Measurements from ENCODE around the gene SGMS1. TPM values are rescaled to one million over a fixed set of nuclear protein-coding genes. Genes with fewer than 3 reads are reported as not detected.

Gene SGMS1
- polyA plus RNA-seq, 1 of the 3 experiments (the other 2 are of a cell fraction): 6.3 TPM

- Histone ChIP-seq H3K9me3 (no peaks in the 10 kb centered on the region), H3K27me3 (ENCODE audit: insufficient read depth) (no peaks in the 10 kb centered on the region), H3K9me2 (no peaks in the 10 kb centered on the region), H4K20me1 (ENCODE audit: insufficient read depth) (no peaks in the 10 kb centered on the region), H3K4me1 (ENCODE audit: control insufficient read depth in 1 of 2, insufficient read depth in 2 of 2, low read depth in 1 of 2, low read length in 1 of 2) (peaks cover 2 to 4% of the 10 kb centered on the region in 2 experiments; a peak in 1 of 4 replicates), H3K36me3 (replicated peaks in 1 of 2; ENCODE audit: control insufficient read depth in 1 of 2, insufficient read depth in 2 of 2, low read length in 1 of 2) (peaks cover 0 to 5% of the 10 kb centered on the region in 2 experiments), H3F3A (replicated peaks; ENCODE audit: insufficient read depth) (peaks cover 3% of the 10 kb centered on the region), H3K9ac (no peak overlapping the region), H3K4me2 (no peak overlapping the region), H3K79me2 (ENCODE audit: insufficient read depth) (no peaks in the 10 kb centered on the region), H2AFZ (ENCODE audit: low read depth) (no peak overlapping the region), H3K27ac (ENCODE audit: low read depth in 2 of 2, low read length in 1 of 2) (no peak overlapping the region), H3K4me3 (ENCODE audit: low read depth in 2 of 2, low read length in 1 of 2) (no peak overlapping the region)
- ChIA-PET POLR2A (no interaction called here), CTCF (no interaction called here)
- DNase-seq: no peak
- 28% methylated on average over 1 of the region's 1 CpG for WGBS (ENCODE audit: low lambda C conversion rate)
- TF ChIP-seq MXI1 (IDR thresholded peaks at IDR 0.05; ENCODE audit: low read depth, low read length) (no peak), RXRA (IDR thresholded peaks at IDR 0.05; ENCODE audit: borderline replicate concordance, low read depth) (no peak), PBX3 (IDR thresholded peaks at IDR 0.05) (no peak), FOXM1 (IDR thresholded peaks at IDR 0.05; ENCODE audit: low read depth) (no peak), NFIC (IDR thresholded peaks at IDR 0.05; ENCODE audit: borderline replicate concordance) (no peak), JUND (IDR thresholded peaks at IDR 0.05) (no peak), SIN3A (IDR thresholded peaks at IDR 0.05; ENCODE audit: borderline replicate concordance, low read depth, low read length) (no peak), IRF3 (IDR thresholded peaks at IDR 0.05; ENCODE audit: low read depth, low read length) (no peak), RCOR1 (IDR thresholded peaks at IDR 0.05; ENCODE audit: low read length) (no peak), RFX5 (IDR thresholded peaks at IDR 0.05; ENCODE audit: low read length) (no peak), EZH2phosphoT487 (IDR thresholded peaks at IDR 0.05; ENCODE audit: borderline replicate concordance, low read depth) (no peak), FOSL2 (IDR thresholded peaks at IDR 0.05; ENCODE audit: borderline replicate concordance, low read depth) (no peak)
These were observed 107.6 kb downstream of the SGMS1 start for GRCh38 chr10:50516171-50516570.

- H3K27me3 ChIP-seq (ENCODE audit: insufficient read depth): no peaks in the 10 kb centered on the region
- no peak overlapping the region for H3K4me2 ChIP-seq
- no peak for DNase-seq
- H3K9me3 ChIP-seq: no peaks in the 10 kb centered on the region
- ChIA-PET POLR2A (no interaction called here), CTCF (no interaction called here)
- H3K9ac ChIP-seq: no peak overlapping the region
- WGBS (ENCODE audit: low lambda C conversion rate): 100% methylated on average over 1 of the region's 2 CpGs
- no peaks in the 10 kb centered on the region for H3K9me2 ChIP-seq
- no peak overlapping the region for H3K27ac ChIP-seq (ENCODE audit: low read depth in 2 of 2, low read length in 1 of 2)
- H4K20me1 ChIP-seq (ENCODE audit: insufficient read depth): no peaks in the 10 kb centered on the region
- H2AFZ ChIP-seq (ENCODE audit: low read depth): no peak overlapping the region
- H3K4me1 ChIP-seq (ENCODE audit: control insufficient read depth in 1 of 2, insufficient read depth in 2 of 2, low read depth in 1 of 2, low read length in 1 of 2): peaks cover 2 to 4% of the 10 kb centered on the region in 2 experiments; a peak in 1 of 4 replicates
- peaks cover 0 to 5% of the 10 kb centered on the region in 2 experiments for H3K36me3 ChIP-seq (replicated peaks in 1 of 2; ENCODE audit: control insufficient read depth in 1 of 2, insufficient read depth in 2 of 2, low read length in 1 of 2)
- no peak overlapping the region for H3K4me3 ChIP-seq (ENCODE audit: low read depth in 2 of 2, low read length in 1 of 2)
- peaks cover 3% of the 10 kb centered on the region for H3F3A ChIP-seq (replicated peaks; ENCODE audit: insufficient read depth)
- H3K79me2 ChIP-seq (ENCODE audit: insufficient read depth): no peaks in the 10 kb centered on the region; the same call in 1 of the 2 replicates
- no peak for TF ChIP-seq GATA2 (CRISPR knock-in tag; IDR thresholded peaks at IDR 0.05)
- no peak for TF ChIP-seq PBX3 (IDR thresholded peaks at IDR 0.05)
- TF ChIP-seq GABPA (IDR thresholded peaks at IDR 0.05; ENCODE audit: low read depth): no peak
- TF ChIP-seq USF2 (IDR thresholded peaks at IDR 0.05; ENCODE audit: borderline replicate concordance, low read depth, low read length): no peak
- no peak for TF ChIP-seq MEF2A (IDR thresholded peaks at IDR 0.05; ENCODE audit: borderline replicate concordance, low read depth)
- TF ChIP-seq ELF1 (IDR thresholded peaks at IDR 0.05): no peak
- no peak for TF ChIP-seq NRF1 (IDR thresholded peaks at IDR 0.05; ENCODE audit: low read depth, low read length)
- no peak for TF ChIP-seq USF1 (IDR thresholded peaks at IDR 0.05; ENCODE audit: borderline replicate concordance, low read depth)
- TF ChIP-seq RXRA (IDR thresholded peaks at IDR 0.05; ENCODE audit: borderline replicate concordance, low read depth): no peak
- no peak for TF ChIP-seq FOXM1 (IDR thresholded peaks at IDR 0.05; ENCODE audit: low read depth)
- TF ChIP-seq IRF3 (IDR thresholded peaks at IDR 0.05; ENCODE audit: low read depth, low read length): no peak
- no peak for TF ChIP-seq TEAD4 (IDR thresholded peaks at IDR 0.05; ENCODE audit: borderline replicate concordance, insufficient read depth)
- TF ChIP-seq RCOR1 (IDR thresholded peaks at IDR 0.05; ENCODE audit: low read length): no peak
- no peak for TF ChIP-seq MAX (IDR thresholded peaks at IDR 0.05; ENCODE audit: low read depth)
- no peak for TF ChIP-seq TAF1 (IDR thresholded peaks at IDR 0.05; ENCODE audit: borderline replicate concordance, low read depth, low read length)
- no peak for TF ChIP-seq FOSL2 (IDR thresholded peaks at IDR 0.05; ENCODE audit: borderline replicate concordance, low read depth)
These were observed 108.3 kb downstream of the SGMS1 start for GRCh38 chr10:50515420-50515819.
